Activated B cell treated with CpG ODN at 0.5 μM for 24 hours (primary cell): Measurements from ENCODE around the gene TPCN1. TPM values are rescaled to one million over a fixed set of nuclear protein-coding genes. Genes with fewer than 3 reads are reported as not detected.

ENCODE experiments used
- ATAC-seq: fragments of 200-7000 bp; cut with Tn5 transposase; one replicate; pipeline ENCODE4 v1.10.0; 2021; ENCODE audit warnings: low read depth, mild to moderate bottlenecking, moderate library complexity
- CTCF ChIA-PET: fragments of 350-600 bp; sonication (Branson Sonifier 250); formaldehyde crosslinking; loops from one replicate; lab custom pipeline; 2021; ENCODE audit warnings: antibody characterized with exemption; lab: Charles Lee
- POLR2A ChIA-PET: fragments of 350-600 bp; sonication (Branson Sonifier 250); formaldehyde crosslinking; loops from one replicate; lab custom pipeline; 2021; ENCODE audit warnings: antibody characterized with exemption; lab: Charles Lee
- DNase-seq: peaks from one replicate; pipeline ENCODE4 v3.0.0; 2022
- H3K27ac Mint-ChIP-seq: one replicate; pipeline ENCODE4 v1.8.0; 2020; ENCODE audit warnings: mixed read lengths
- H3K27me3 Mint-ChIP-seq: one replicate; pipeline ENCODE4 v1.8.0; 2021; ENCODE audit warnings: mixed read lengths
- H3K36me3 Mint-ChIP-seq: one replicate; pipeline ENCODE4 v1.8.0; 2021; ENCODE audit warnings: low read depth, mixed read lengths
- H3K4me1 Mint-ChIP-seq: one replicate; pipeline ENCODE4 v1.8.0; 2021; ENCODE audit warnings: mixed read lengths
- H3K4me3 Mint-ChIP-seq: one replicate; pipeline ENCODE4 v1.8.0; 2020; ENCODE audit warnings: mild to moderate bottlenecking, mixed read lengths
- H3K9me3 Mint-ChIP-seq: one replicate; pipeline ENCODE4 v1.8.0; 2020; ENCODE audit warnings: mixed read lengths
- CTCF ChIP-seq: fragments of 200-600 bp; IDR thresholded peaks from one replicate; pipeline ENCODE4 v1.8.0; 2022; ENCODE audit warnings: antibody characterized with exemption, mild to moderate bottlenecking
- intact Hi-C: fragments of 100-400 bp; cut with micrococcal nuclease; formaldehyde crosslinking; loops from one replicate; pipeline ENCODE4 v1.15.1; 2024
- total RNA-seq: library from RNA; stranded (reverse); gene quantifications from 2 replicates; pipeline ENCODE4 v1.2.3, GENCODE V29; 2022

Gene TPCN1
- total RNA-seq, 1 donor from 2014 or later = 126 TPM

- CTCF ChIA-PET = interaction anchor here (0.8 to 1.7 kb wide), 4 partner anchors 12 to 239 kb away, joined by 3 to 8 read pairs (median 5); no protein-coding TSS in a partner anchor
- peaks cover 39% of the 10 kb centered on the region for H3K4me1 Mint-ChIP-seq
- peaks cover 40% of the 10 kb centered on the region for H3K36me3 Mint-ChIP-seq
- no peaks in the 10 kb centered on the region for H3K9me3 Mint-ChIP-seq
- no peak for DNase-seq
- peak overlapping the region; percentile 93 for H3K4me3 Mint-ChIP-seq
- no peak for TF ChIP-seq CTCF
- no peak for ATAC-seq
- no peaks in the 10 kb centered on the region for H3K27me3 Mint-ChIP-seq
- POLR2A ChIA-PET = interaction anchor here (0.7 to 3.9 kb wide), 9 partner anchors 10 to 223 kb away, joined by 3 to 92 read pairs (median 18); partner anchors contain the start of gene TPCN1
- peak overlapping the region; percentile 94 for H3K27ac Mint-ChIP-seq
- intact Hi-C loops = no loop called here
Measured at GRCh38 chr12:113186666-113187325, 34.5 kb upstream of the TPCN1 start.

- POLR2A ChIA-PET = interaction anchor here (0.6 to 1.0 kb wide), 5 partner anchors 31 to 287 kb away, joined by 3 to 9 read pairs (median 5); no protein-coding TSS in a partner anchor
- intact Hi-C loops = no loop called here
Measured at GRCh38 chr12:113189361-113189760, 31.9 kb upstream of the TPCN1 start.

GRCh38 chr12:113190761-113191160 lies 30.5 kb upstream of the TPCN1 start:
- peaks cover 43% of the 10 kb centered on the region for H3K36me3 Mint-ChIP-seq
- peaks cover 18% of the 10 kb centered on the region for H3K4me1 Mint-ChIP-seq
- ChIA-PET POLR2A (interaction anchor here (0.5 kb wide), 1 partner anchor 71 kb away, joined by 6 read pairs; no protein-coding TSS in a partner anchor), CTCF (no interaction called here)
- no peak overlapping the region for H3K4me3 Mint-ChIP-seq
- no peaks in the 10 kb centered on the region for H3K9me3 Mint-ChIP-seq
- no peak overlapping the region for H3K27ac Mint-ChIP-seq
- DNase-seq = no peak
- intact Hi-C loops = no loop called here
- TF ChIP-seq CTCF = no peak
- ATAC-seq = no peak
- no peaks in the 10 kb centered on the region for H3K27me3 Mint-ChIP-seq

More at GRCh38 chr12:113189361-113189760, 31.9 kb upstream of the TPCN1 start:
- ATAC-seq = no peak
- Mint-ChIP-seq H3K27ac (no peak overlapping the region), H3K27me3 (no peaks in the 10 kb centered on the region), H3K36me3 (peaks cover 47% of the 10 kb centered on the region), H3K4me1 (peaks cover 23% of the 10 kb centered on the region), H3K9me3 (no peaks in the 10 kb centered on the region), H3K4me3 (no peak overlapping the region)
- no peak for TF ChIP-seq CTCF
- no peak for DNase-seq
- CTCF ChIA-PET = no interaction called here

GRCh38 chr12:113191227-113191626 lies 30.0 kb upstream of the TPCN1 start:
- intact Hi-C loops = no loop called here
- no peak overlapping the region for H3K27ac Mint-ChIP-seq
- H3K9me3 Mint-ChIP-seq = no peaks in the 10 kb centered on the region
- ChIA-PET POLR2A (no interaction called here), CTCF (no interaction called here)
- H3K4me3 Mint-ChIP-seq = no peak overlapping the region
- DNase-seq (no peak), ATAC-seq (no peak)
- H3K4me1 Mint-ChIP-seq = peaks cover 15% of the 10 kb centered on the region
- no peak for TF ChIP-seq CTCF
- no peaks in the 10 kb centered on the region for H3K27me3 Mint-ChIP-seq
- peaks cover 41% of the 10 kb centered on the region for H3K36me3 Mint-ChIP-seq

- ATAC-seq = no peak
- H3K27ac Mint-ChIP-seq = no peak overlapping the region
Measured at GRCh38 chr12:113194971-113195391, 26.3 kb upstream of the TPCN1 start.

More at GRCh38 chr12:113194971-113195391, 26.3 kb upstream of the TPCN1 start:
- Mint-ChIP-seq H3K27me3 (no peaks in the 10 kb centered on the region), H3K36me3 (peaks cover 32% of the 10 kb centered on the region), H3K4me3 (no peak overlapping the region), H3K9me3 (no peaks in the 10 kb centered on the region), H3K4me1 (peaks cover 15% of the 10 kb centered on the region)
- TF ChIP-seq CTCF = no peak
- POLR2A ChIA-PET = interaction anchor here (2.4 to 5.3 kb wide), 4 partner anchors 10 to 36 kb away, joined by 8 to 43 read pairs (median 28); partner anchors contain the start of genes DDX54, RITA1 and TPCN1
- intact Hi-C loops = no loop called here
- CTCF ChIA-PET = interaction anchor here (1.1 to 3.8 kb wide), 5 partner anchors 9 to 230 kb away, joined by 3 to 44 read pairs (median 4); partner anchors contain the start of genes DDX54 and RITA1
- DNase-seq = no peak
